ENCODE results near the gene GUCA2B. TPM values are rescaled to one million over a fixed set of nuclear protein-coding genes. Genes with fewer than 3 reads are reported as not detected.

GUCA2B gene
- total RNA-seq, 1 donor from 2014 or later: not detected

GRCh38 chr1:42135426-42135825 lies 17.8 kb upstream of the GUCA2B start:
- no peak for DNase-seq (ENCODE audit: low read depth, low spot score)
- H3K27ac Mint-ChIP-seq (ENCODE audit: unreplicated experiment): no peak overlapping the region
- H3K27me3 Mint-ChIP-seq (ENCODE audit: low read depth): no peaks in the 10 kb centered on the region
- H3K9me3 Mint-ChIP-seq: no peaks in the 10 kb centered on the region
- TF ChIP-seq, protein P1, sequence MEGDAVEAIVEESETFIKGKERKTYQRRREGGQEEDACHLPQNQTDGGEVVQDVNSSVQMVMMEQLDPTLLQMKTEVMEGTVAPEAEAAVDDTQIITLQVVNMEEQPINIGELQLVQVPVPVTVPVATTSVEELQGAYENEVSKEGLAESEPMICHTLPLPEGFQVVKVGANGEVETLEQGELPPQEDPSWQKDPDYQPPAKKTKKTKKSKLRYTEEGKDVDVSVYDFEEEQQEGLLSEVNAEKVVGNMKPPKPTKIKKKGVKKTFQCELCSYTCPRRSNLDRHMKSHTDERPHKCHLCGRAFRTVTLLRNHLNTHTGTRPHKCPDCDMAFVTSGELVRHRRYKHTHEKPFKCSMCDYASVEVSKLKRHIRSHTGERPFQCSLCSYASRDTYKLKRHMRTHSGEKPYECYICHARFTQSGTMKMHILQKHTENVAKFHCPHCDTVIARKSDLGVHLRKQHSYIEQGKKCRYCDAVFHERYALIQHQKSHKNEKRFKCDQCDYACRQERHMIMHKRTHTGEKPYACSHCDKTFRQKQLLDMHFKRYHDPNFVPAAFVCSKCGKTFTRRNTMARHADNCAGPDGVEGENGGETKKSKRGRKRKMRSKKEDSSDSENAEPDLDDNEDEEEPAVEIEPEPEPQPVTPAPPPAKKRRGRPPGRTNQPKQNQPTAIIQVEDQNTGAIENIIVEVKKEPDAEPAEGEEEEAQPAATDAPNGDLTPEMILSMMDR (conservative IDR thresholded peaks at IDR 0.05): no peak
- H3K4me3 Mint-ChIP-seq: no peak overlapping the region
- H3K4me1 Mint-ChIP-seq: peaks cover 6% of the 10 kb centered on the region
- no peaks in the 10 kb centered on the region for H3K36me3 Mint-ChIP-seq (ENCODE audit: low read depth)

GRCh38 chr1:42136466-42136865 lies 16.7 kb upstream of the GUCA2B start:
- H3K27me3 Mint-ChIP-seq (ENCODE audit: low read depth): no peaks in the 10 kb centered on the region
- no peak overlapping the region for H3K4me3 Mint-ChIP-seq
- peaks cover 6% of the 10 kb centered on the region for H3K4me1 Mint-ChIP-seq
- H3K9me3 Mint-ChIP-seq: no peaks in the 10 kb centered on the region
- peak overlapping the region; percentile 38 for H3K27ac Mint-ChIP-seq (ENCODE audit: unreplicated experiment)
- no peak for DNase-seq (ENCODE audit: low read depth, low spot score)
- H3K36me3 Mint-ChIP-seq (ENCODE audit: low read depth): no peaks in the 10 kb centered on the region
- TF ChIP-seq, protein P1 (conservative IDR thresholded peaks at IDR 0.05): no peak

DNA sequence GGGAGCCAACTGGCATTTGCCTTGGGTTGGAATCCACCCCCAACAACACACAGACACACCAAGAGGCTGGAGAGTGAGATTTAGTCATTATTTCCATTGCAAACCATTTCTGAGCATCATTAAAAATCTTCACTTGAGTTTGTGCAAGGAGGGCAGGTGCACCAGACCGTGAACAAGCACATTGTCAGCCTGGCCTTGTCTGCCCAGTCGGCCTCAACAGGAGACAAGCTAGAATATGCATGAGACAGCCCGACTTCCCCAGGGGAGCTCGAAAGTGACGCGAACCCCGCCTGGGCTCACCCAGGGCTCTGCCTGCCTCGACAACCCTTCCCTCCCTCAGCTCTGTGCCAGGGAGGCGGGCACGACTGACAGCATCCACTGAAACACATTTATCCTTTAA lies 15.4 kb upstream of the GUCA2B start:
- no peak for DNase-seq (ENCODE audit: low read depth, low spot score)
- no peaks in the 10 kb centered on the region for H3K36me3 Mint-ChIP-seq (ENCODE audit: low read depth)
- no peak overlapping the region for H3K4me3 Mint-ChIP-seq
- TF ChIP-seq, protein P1 (conservative IDR thresholded peaks at IDR 0.05): no peak
- no peaks in the 10 kb centered on the region for H3K9me3 Mint-ChIP-seq
- H3K4me1 Mint-ChIP-seq: peaks cover 6% of the 10 kb centered on the region
- peaks cover 6% of the 10 kb centered on the region for H3K27me3 Mint-ChIP-seq (ENCODE audit: low read depth)
- no peak overlapping the region for H3K27ac Mint-ChIP-seq (ENCODE audit: unreplicated experiment)

DNA sequence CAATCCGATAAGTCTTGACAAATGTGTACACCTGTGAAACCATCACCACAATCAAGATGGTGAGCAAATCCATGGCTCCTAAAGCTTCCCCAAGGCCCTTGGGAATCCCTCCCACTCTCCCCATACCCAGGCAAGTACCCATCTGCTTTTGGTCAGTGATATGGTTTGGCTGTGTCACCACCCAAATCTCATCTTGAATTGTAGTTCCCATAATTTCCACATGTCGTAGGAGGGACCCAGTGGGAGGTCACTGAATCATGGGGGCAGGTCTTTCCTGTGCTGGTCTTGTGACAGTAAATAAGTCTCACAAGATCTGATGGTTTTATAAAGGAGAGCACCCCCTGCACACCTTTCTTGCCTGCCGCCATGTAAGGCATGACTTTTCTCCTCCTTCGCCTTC lies 14.6 kb upstream of the GUCA2B start:
- H3K27ac Mint-ChIP-seq (ENCODE audit: unreplicated experiment): no peak overlapping the region
- no peak for DNase-seq (ENCODE audit: low read depth, low spot score)
- peaks cover 6% of the 10 kb centered on the region for H3K4me1 Mint-ChIP-seq
- H3K27me3 Mint-ChIP-seq (ENCODE audit: low read depth): peaks cover 14% of the 10 kb centered on the region
- no peaks in the 10 kb centered on the region for H3K9me3 Mint-ChIP-seq
- H3K36me3 Mint-ChIP-seq (ENCODE audit: low read depth): no peaks in the 10 kb centered on the region
- no peak overlapping the region for H3K4me3 Mint-ChIP-seq
- TF ChIP-seq, protein P1 (conservative IDR thresholded peaks at IDR 0.05): no peak

DNA sequence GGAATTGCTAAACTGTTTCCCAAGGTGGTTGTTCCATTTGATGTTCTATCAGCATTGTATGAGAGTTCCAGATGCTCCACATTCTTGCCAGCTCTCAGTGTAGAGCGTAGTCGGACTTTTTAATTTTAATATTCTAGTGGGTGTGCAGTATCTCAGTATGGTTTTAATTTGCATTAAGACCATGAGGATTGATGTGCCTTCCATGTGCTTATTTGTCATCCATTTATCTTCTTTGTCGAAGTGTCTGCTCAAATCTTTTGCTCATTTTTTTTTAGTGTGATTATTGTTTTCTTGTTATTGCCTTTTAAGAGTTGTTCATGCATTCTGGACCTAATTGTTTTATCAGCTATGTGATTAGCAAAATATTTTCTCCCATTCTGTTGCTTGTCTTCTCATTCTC lies 13.8 kb upstream of the GUCA2B start:
- TF ChIP-seq, protein P1 (conservative IDR thresholded peaks at IDR 0.05): no peak
- H3K36me3 Mint-ChIP-seq (ENCODE audit: low read depth): no peaks in the 10 kb centered on the region
- H3K9me3 Mint-ChIP-seq: no peaks in the 10 kb centered on the region
- H3K4me1 Mint-ChIP-seq: peaks cover 6% of the 10 kb centered on the region
- H3K27me3 Mint-ChIP-seq (ENCODE audit: low read depth): peaks cover 14% of the 10 kb centered on the region
- DNase-seq (ENCODE audit: low read depth, low spot score): no peak
- no peak overlapping the region for H3K27ac Mint-ChIP-seq (ENCODE audit: unreplicated experiment)
- H3K4me3 Mint-ChIP-seq: no peak overlapping the region

DNA sequence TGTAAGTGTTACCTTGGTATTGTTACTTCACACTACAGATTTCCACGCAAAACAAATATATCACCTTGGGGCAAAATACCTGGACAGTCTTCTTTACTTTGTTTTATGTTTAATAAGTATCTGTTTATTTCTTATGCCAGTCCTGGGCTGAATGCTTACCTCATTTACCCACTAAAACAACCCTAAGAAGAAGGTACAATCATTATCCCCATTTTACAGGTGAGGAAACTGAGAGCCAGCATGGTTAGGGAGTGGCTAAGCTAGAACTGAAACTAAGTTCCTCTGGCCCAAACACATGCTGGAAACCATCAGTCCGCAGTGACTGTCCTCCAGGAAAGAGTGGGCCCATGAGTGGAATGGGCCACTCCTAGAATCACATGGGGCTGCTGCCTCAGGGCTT lies 13.0 kb upstream of the GUCA2B start:
- TF ChIP-seq, protein P1 (conservative IDR thresholded peaks at IDR 0.05): no peak
- H3K4me1 Mint-ChIP-seq: peaks cover 6% of the 10 kb centered on the region
- no peak for DNase-seq (ENCODE audit: low read depth, low spot score)

More for the DNA sequence above, 13.0 kb upstream of the GUCA2B start:
- Mint-ChIP-seq H3K4me3 (no peak overlapping the region), H3K9me3 (no peaks in the 10 kb centered on the region), H3K36me3 (ENCODE audit: low read depth) (no peaks in the 10 kb centered on the region), H3K27me3 (ENCODE audit: low read depth) (peaks cover 14% of the 10 kb centered on the region), H3K27ac (ENCODE audit: unreplicated experiment) (no peak overlapping the region)
